Erythroblast (primary cell): ENCODE data around the gene IFIT1B.

Experiments
- GATA1 ChIP-seq: IDR thresholded peaks from 2 replicates; pipeline ENCODE4 v1.6.1; 2011; ENCODE audit warnings: low read depth, mild to moderate bottlenecking, control low read depth, low read length, moderate library complexity
- POLR2A ChIP-seq: IDR thresholded peaks from 2 replicates; pipeline ENCODE4 v1.6.1; 2011; ENCODE audit warnings: mild to moderate bottlenecking, low read length

DNA sequence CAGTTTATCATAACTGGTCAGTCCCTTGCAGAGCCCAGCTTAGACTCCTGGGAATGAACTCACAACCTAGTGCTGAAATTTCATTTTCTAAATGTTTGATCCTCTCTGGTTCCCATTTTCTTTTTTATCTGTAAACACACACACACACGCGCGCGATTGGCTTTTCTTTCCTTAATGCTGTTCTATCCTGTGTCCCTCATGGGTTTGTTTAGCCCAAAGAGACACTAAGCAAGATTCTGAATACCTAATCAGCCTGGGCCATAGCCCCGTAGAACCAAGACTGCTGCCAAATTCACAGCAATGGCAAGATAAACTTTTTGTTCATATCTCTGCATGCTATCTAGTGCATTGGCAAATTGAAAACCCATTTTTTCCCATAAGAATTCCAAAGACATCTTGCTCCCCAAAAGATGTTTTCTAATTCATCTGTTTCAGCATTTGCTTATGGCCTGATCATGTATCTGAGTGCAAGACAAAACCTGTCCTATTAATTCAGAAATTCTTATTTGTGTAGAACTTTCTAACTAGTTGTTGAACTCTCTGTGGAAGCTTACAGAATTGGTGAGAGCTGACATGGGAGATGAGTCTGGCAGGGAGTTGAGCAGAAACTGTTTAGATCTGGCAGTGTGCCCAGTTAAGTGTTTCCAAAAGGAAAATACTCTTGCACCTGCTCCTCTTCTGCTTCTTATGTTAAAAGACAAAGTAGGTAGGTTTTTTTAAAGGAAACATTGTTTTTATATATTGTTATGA is 12.8 kb downstream of the IFIT1B start:
- TF ChIP-seq POLR2A (no peak), GATA1 (no peak)
